ENCODE results near the gene LSAMP. TPM values are rescaled to one million over a fixed set of nuclear protein-coding genes. Genes with fewer than 3 reads are reported as not detected.

LSAMP gene
- total and polyA plus RNA-seq, 2 donors (not counting 3 experiments of a cell fraction or from before 2014, with no cell fraction given) = not detected

DNA sequence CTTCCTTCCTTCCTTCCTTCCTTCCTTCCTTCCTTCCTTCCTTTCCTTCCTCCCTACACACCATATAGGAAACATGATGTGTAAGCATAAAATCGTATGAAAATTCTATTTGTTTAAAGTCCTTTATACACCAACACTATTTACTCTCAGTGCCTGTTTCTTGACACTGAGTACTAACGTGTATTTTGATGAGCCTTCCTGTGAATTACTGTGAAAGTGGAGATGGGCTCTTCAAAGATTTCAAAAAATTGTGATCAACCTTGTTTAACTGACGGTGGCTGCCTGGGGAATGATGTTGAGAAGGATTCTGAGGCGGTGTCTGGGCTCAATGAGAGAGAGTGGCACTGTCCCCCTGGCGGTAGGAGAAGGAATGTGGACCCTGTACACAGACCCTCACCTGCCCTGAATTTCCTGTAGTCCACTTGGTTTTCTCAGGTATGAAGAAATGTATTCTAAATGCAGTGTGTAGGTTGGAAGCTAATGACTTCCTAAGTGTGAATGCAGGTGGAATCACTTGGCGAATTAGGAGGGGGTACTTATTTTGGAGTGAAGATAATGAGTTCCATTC is 584.0 kb downstream of the LSAMP start:
- intact Hi-C loops (cut with micrococcal nuclease) = no loop called here
- Histone ChIP-seq H3K4me1 (ENCODE audit: control insufficient read depth, extremely low read depth, insufficient read depth, low read length) (no peaks in the 10 kb centered on the region), H3K4me2 (ENCODE audit: insufficient read depth, low read length) (no peak overlapping the region), H3K36me3 (ENCODE audit: control insufficient read depth in 2 of 2, extremely low read depth in 1 of 2, insufficient read depth in 2 of 2, low read length in 2 of 2) (no peaks in the 10 kb centered on the region), H4K20me1 (replicated peaks; ENCODE audit: control insufficient read depth, extremely low read depth, insufficient read depth, low read length) (no peaks in the 10 kb centered on the region), H3K4me3 (replicated peaks in 1 of 3; ENCODE audit: insufficient read depth in 1 of 3, low read depth in 1 of 3, low read length in 3 of 3) (no peak overlapping the region), H3K9me1 (replicated peaks; ENCODE audit: control insufficient read depth, extremely low read depth, insufficient read depth, low read length) (no peaks in the 10 kb centered on the region), H3K27ac (ENCODE audit: insufficient read depth, low read depth, low read length) (no peak overlapping the region), H3K9ac (replicated peaks; ENCODE audit: extremely low read depth, insufficient read depth, low read length) (no peak overlapping the region), H3K27me3 (ENCODE audit: control insufficient read depth in 2 of 2, insufficient read depth in 2 of 2, low read length in 2 of 2) (no peaks in the 10 kb centered on the region), H3K79me2 (ENCODE audit: control insufficient read depth, insufficient read depth, low read length) (no peaks in the 10 kb centered on the region), H3K9me3 (replicated peaks; ENCODE audit: control insufficient read depth, insufficient read depth, low read length) (no peaks in the 10 kb centered on the region), H2AFZ (ENCODE audit: low read depth, low read length) (no peak overlapping the region)
- TF ChIP-seq, protein P1, sequence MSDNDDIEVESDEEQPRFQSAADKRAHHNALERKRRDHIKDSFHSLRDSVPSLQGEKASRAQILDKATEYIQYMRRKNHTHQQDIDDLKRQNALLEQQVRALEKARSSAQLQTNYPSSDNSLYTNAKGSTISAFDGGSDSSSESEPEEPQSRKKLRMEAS (IDR thresholded peaks at IDR 0.05; ENCODE audit: insufficient read depth, insufficient read length) = no peak
- TF ChIP-seq EZH2 (IDR thresholded peaks at IDR 0.05; ENCODE audit: borderline replicate concordance, low read depth, low read length, severe bottlenecking) (no peak), MYC (IDR thresholded peaks at IDR 0.05; ENCODE audit: low read depth, low read length) (no peak), GATA2 (IDR thresholded peaks at IDR 0.05; ENCODE audit: insufficient read depth, insufficient read length, low read depth, low read length) (no peak)
- FAIRE-seq (no peak), DNase-seq (ENCODE audit: low read depth, low spot score) (no peak)
- ChIA-PET POLR2A (no interaction called here), CTCF (no interaction called here)
- no TSS peak for BruUV-seq (replicated peaks)
- dilution Hi-C loops (cut with MboI; ENCODE audit: extremely low pct_ligation_motif_present, low sequenced_read_pairs) = no loop called here

DNA sequence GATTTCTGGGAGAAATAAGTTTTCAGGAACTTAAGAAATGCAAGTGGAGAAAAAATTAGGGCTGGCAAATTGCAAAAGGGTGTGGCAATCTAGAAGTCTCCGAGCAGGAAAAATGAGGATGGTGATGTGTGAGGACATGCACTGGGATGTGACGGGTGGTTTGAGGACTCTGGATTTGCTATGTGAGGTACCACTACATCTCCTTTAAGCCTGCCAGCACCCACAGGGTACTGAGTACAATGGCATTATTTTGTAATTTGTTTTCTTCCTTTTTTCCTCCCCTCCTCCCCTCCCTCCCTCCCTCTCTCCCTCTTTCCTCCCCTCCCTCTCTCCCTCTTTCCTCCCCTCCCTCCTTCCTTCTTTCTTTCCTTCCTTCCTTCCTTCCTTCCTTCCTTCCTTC is 584.5 kb downstream of the LSAMP start:
- POLR2A ChIA-PET = no interaction called here
- Histone ChIP-seq H3K9me1 (replicated peaks; ENCODE audit: control insufficient read depth, extremely low read depth, insufficient read depth, low read length) (no peaks in the 10 kb centered on the region), H3K4me1 (ENCODE audit: control insufficient read depth, extremely low read depth, insufficient read depth, low read length) (no peaks in the 10 kb centered on the region), H3K27ac (ENCODE audit: insufficient read depth, low read depth, low read length) (no peak overlapping the region), H3K4me2 (ENCODE audit: insufficient read depth, low read length) (no peak overlapping the region), H3K79me2 (ENCODE audit: control insufficient read depth, insufficient read depth, low read length) (no peaks in the 10 kb centered on the region), H2AFZ (ENCODE audit: low read depth, low read length) (no peak overlapping the region), H3K9me3 (replicated peaks; ENCODE audit: control insufficient read depth, insufficient read depth, low read length) (no peaks in the 10 kb centered on the region), H3K4me3 (replicated peaks in 1 of 3; ENCODE audit: insufficient read depth in 1 of 3, low read depth in 1 of 3, low read length in 3 of 3) (no peak overlapping the region), H3K9ac (replicated peaks; ENCODE audit: extremely low read depth, insufficient read depth, low read length) (no peak overlapping the region), H4K20me1 (replicated peaks; ENCODE audit: control insufficient read depth, extremely low read depth, insufficient read depth, low read length) (no peaks in the 10 kb centered on the region), H3K36me3 (ENCODE audit: control insufficient read depth in 2 of 2, extremely low read depth in 1 of 2, insufficient read depth in 2 of 2, low read length in 2 of 2) (no peaks in the 10 kb centered on the region), H3K27me3 (ENCODE audit: control insufficient read depth in 2 of 2, insufficient read depth in 2 of 2, low read length in 2 of 2) (no peaks in the 10 kb centered on the region)
- TF ChIP-seq FOS (IDR thresholded peaks at IDR 0.05; ENCODE audit: borderline replicate concordance, insufficient read depth, low read length) (no peak), JUN (IDR thresholded peaks at IDR 0.05; ENCODE audit: borderline replicate concordance, insufficient read depth, insufficient read length, low read depth) (no peak)
- TF ChIP-seq, protein P1 (IDR thresholded peaks at IDR 0.05; ENCODE audit: insufficient read depth, insufficient read length) = no peak
- TF ChIP-seq, protein P2, sequence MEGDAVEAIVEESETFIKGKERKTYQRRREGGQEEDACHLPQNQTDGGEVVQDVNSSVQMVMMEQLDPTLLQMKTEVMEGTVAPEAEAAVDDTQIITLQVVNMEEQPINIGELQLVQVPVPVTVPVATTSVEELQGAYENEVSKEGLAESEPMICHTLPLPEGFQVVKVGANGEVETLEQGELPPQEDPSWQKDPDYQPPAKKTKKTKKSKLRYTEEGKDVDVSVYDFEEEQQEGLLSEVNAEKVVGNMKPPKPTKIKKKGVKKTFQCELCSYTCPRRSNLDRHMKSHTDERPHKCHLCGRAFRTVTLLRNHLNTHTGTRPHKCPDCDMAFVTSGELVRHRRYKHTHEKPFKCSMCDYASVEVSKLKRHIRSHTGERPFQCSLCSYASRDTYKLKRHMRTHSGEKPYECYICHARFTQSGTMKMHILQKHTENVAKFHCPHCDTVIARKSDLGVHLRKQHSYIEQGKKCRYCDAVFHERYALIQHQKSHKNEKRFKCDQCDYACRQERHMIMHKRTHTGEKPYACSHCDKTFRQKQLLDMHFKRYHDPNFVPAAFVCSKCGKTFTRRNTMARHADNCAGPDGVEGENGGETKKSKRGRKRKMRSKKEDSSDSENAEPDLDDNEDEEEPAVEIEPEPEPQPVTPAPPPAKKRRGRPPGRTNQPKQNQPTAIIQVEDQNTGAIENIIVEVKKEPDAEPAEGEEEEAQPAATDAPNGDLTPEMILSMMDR (IDR thresholded peaks at IDR 0.05; ENCODE audit: extremely low read depth in 1 of 2, insufficient read depth in 1 of 2, low read depth in 1 of 2, low read length in 2 of 2) = no peak
- FAIRE-seq (no peak), DNase-seq (ENCODE audit: low read depth, low spot score) (no peak)
- dilution Hi-C loops (cut with MboI; ENCODE audit: extremely low pct_ligation_motif_present, low sequenced_read_pairs) = no loop called here
- intact Hi-C loops (cut with micrococcal nuclease) = no loop called here
- CTCF ChIA-PET = no interaction called here
- BruUV-seq (replicated peaks) = no TSS peak
